B cell (primary cell): ENCODE measurements around the gene PRR16.

Experiments used
- EZH2 ChIP-seq: IDR thresholded peaks from 2 replicates; pipeline ENCODE4 v1.6.1; 2012; ENCODE audit warnings: borderline replicate concordance, low read depth, mild to moderate bottlenecking, moderate library complexity, low read length; ENCODE audit not compliant: insufficient read depth, poor library complexity, severe bottlenecking
- TF ChIP-seq, protein P1 (sequence below): fragments of 200-600 bp; IDR thresholded peaks from one replicate; pipeline ENCODE4 v1.8.0; 2022; ENCODE audit warnings: antibody characterized with exemption, mild to moderate bottlenecking

GRCh38 chr5:120472911-120473310 is 8.8 kb downstream of the PRR16 start:
- TF ChIP-seq EZH2, result no peak
- TF ChIP-seq, protein P1, sequence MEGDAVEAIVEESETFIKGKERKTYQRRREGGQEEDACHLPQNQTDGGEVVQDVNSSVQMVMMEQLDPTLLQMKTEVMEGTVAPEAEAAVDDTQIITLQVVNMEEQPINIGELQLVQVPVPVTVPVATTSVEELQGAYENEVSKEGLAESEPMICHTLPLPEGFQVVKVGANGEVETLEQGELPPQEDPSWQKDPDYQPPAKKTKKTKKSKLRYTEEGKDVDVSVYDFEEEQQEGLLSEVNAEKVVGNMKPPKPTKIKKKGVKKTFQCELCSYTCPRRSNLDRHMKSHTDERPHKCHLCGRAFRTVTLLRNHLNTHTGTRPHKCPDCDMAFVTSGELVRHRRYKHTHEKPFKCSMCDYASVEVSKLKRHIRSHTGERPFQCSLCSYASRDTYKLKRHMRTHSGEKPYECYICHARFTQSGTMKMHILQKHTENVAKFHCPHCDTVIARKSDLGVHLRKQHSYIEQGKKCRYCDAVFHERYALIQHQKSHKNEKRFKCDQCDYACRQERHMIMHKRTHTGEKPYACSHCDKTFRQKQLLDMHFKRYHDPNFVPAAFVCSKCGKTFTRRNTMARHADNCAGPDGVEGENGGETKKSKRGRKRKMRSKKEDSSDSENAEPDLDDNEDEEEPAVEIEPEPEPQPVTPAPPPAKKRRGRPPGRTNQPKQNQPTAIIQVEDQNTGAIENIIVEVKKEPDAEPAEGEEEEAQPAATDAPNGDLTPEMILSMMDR, result no peak
